T-helper 2 cell treated with Interferon-gamma antibody and Interleukin-4, amounts not matched to agents 100 ng/mL and 5 ng/mL, for 36 hours (primary cell): ENCODE data around the gene EDDM13. TPM values are rescaled to one million over a fixed set of nuclear protein-coding genes. Genes with fewer than 3 reads are reported as not detected.
"Not testable (repeated sequence)": the region's sequence is repeated elsewhere in the genome, so short reads cannot be mapped to it uniquely, and the experiment has no call there.

Experiments
- intact Hi-C: fragments of 100-400 bp; cut with micrococcal nuclease; formaldehyde crosslinking; loops from one replicate; pipeline ENCODE4 v1.15.1; 2023
- total RNA-seq: library from RNA; stranded (reverse); gene quantifications from 2 replicates; pipeline ENCODE4 v1.2.3, GENCODE V29; 2022

The EDDM13 gene
- total RNA-seq, 1 donor from 2014 or later: 3.7 TPM

DNA sequence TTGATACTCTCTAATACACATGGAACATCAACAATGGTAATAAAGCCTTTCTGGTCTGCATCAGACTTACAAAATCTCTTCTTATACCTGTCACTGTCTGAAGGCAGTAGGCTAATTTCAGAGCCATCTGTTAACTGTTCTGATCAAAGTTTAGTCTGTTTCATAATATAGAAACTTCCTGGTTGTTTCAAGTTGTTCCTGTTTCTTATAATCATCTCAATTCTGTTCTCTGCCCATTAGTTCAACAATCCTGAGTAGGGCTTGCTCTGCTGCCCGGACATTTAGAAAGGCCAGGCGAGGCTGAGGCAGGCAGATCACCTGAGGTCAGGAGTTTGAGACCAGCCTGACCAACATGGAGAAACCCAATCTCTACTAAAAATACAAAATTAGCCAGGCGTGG is 47.4 kb downstream of the EDDM13 start:
- intact Hi-C loops: loop anchor here (10.0 kb wide), 2 partner anchors 665 to 715 kb away; partner anchors contain the start of genes U2AF2, ZNF524 and ZNF865

DNA sequence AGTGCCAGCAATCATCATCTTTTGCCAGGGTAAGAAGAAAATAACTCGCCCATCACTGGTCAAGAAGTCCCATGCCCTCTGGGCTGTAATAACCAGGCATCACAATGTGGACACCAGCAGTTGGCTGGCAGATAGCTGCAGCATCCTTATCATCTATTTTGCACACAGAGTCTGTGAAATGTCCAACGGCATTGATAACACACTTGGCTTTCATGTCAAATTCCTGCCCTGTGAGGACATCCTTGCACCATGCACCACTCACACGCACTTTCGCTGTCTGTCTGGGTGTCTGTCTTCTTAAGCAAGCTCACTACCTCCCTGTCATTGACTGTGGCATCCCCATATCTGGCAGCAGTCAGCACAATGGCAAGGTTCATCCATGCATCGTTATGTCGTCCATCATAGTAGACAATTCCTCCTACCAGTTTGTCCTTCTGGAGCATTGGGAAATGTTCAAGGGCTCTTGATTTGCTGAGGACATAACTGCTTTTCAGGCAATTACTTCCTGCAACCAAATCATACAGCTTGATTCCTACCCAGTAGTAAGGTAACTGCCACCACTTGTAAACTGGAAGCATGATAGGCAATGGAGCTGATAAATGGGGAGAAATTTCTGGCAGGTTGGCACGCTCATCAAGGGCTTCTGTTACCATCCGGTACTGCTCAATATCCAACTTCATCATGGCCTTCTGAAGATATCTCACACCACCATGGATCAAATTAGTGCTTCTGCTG is 48.9 kb downstream of the EDDM13 start:
- intact Hi-C loops: no loop called here

DNA sequence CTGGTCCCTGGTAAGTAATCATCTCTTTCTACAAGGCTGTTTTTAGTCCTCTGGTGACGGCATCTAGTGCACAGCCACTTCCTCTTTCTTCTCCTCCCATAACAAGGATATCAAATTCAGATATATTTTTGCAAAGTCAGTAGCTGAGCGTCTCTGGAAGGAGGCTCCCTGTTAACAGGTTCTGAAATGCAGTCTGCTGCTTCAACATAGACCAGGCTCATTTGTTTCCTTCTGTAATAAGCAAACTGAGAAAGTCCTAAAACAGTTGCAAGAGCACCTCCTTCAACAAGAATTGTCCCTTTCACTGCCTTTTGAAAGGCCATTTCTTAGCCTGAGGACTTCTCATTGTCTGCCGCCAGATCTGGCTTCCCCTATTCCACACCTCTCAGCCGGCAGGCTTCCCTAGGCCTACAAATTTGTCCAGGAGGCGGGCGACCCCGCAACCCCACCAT is 49.5 kb downstream of the EDDM13 start:
- intact Hi-C loops: no loop called here

DNA sequence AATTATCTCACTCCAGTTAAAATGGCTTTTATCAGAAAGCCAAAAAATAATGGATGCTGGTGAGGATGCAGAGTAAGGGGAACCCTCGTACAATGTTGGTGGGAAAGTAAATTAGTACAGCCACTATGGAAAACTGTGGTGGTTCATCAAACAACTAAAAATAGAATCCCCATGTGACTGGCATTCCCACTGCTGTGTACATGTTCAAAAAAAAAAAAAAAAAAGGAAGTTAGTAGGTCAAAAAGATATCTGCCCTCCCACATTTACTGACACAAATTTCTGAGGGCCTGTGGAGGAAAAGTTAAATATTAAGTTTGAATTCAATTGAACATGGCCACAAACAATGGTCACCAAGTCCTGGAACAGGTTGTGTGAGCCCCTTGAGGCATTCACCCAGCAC is 51.9 kb downstream of the EDDM13 start:
- intact Hi-C loops: no loop called here

DNA sequence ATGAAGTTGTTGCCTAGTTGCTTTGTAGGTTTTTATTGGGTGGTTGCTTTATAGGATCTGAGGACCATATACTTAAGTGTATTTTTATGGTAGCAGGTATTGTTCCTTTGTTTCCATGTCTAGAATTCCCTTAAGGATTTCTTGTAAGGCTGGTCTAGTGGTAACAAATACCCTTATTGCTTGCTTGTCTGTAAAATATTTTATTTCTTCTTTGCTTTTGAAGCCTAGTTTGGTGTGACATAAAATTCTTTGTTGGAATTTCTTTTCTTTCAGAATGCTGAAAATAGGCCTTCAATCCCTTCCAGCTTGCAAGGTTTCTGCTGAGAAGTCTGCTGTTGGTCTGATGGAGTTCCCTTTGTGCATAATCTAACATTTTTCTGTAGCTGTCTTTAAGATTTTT is 60.1 kb downstream of the EDDM13 start:
- intact Hi-C loops: loop anchor here (1.0 to 5.0 kb wide), 3 partner anchors 79 to 265 kb away; no protein-coding TSS in a partner anchor

DNA sequence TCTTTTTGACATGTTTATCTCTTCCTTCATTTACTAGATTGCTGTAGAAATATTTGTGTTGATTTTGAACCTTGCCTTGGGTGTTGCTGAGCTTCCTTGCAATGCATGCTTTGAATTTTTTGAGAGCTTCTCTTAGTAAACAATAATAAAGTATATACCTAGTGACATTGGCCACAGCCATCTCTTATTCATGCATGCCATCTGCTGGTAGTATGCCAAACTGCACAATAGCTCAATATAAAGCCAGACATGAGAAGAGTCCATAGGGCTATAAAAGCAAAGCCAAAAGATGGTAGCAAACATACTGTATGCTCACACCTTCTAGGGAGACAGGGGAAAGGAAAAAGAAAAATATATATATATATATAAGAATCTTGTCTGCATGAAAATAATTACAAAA is 61.0 kb downstream of the EDDM13 start:
- intact Hi-C loops: loop anchor here (1.0 to 5.0 kb wide), 3 partner anchors 80 to 266 kb away; no protein-coding TSS in a partner anchor

DNA sequence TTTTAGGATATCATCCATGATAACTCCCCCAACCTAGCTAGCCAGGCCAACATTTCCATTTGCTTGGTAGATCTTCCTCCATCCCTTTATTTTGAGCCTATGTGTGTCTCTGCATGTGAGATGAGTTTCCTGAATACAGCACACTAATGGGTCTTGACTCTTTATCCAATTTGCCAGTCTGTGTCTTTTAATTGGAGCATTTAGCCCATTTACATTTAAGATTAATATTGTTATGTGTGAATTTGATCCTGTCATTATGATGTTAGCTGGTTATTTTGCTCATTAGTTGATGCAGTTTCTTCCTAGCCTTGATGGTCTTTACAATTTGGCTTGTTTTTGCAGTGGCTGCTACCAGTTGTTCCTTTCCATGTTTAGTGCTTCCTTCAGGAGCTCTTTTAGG is 62.8 kb downstream of the EDDM13 start:
- intact Hi-C loops: not testable (repeated sequence)

DNA sequence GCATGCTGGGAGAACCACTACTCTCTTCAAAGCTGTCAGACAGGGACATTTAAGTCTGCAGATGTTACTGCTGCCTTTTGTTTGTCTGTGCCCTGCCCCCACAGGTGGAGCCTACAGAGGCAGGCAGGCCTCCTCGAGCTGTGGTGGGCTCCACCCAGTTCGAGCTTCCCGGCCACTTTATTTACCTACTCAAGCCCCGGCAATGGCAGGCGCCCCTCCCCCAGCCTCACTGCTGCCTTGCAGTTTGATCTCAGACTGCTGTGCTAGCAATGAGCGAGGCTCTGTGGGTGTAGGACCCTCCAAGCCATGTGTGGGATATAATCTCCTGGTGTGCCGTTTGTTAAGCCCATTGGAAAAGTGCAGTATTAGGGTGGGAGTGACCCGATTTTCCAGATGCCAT is 64.5 kb downstream of the EDDM13 start:
- intact Hi-C loops: not testable (repeated sequence)

DNA sequence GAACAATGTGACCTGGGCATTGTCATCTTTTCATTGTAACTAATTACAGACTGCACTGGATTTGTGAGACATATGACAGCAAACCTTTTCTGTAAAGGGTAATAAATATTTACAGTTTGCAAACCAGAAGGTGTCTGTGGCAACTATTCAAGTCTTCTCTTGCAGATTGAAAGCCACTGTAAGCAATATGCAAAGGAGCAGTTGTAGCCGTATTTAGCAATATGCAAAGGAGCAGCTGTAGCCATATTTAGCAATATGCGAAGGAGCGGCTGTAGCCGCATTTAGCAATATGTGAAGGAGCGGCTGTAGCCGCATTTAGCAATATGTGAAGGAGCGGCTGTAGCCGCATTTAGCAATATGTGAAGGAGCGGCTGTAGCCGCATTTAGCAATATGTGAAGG is 66.5 kb downstream of the EDDM13 start:
- intact Hi-C loops: not testable (repeated sequence)

DNA sequence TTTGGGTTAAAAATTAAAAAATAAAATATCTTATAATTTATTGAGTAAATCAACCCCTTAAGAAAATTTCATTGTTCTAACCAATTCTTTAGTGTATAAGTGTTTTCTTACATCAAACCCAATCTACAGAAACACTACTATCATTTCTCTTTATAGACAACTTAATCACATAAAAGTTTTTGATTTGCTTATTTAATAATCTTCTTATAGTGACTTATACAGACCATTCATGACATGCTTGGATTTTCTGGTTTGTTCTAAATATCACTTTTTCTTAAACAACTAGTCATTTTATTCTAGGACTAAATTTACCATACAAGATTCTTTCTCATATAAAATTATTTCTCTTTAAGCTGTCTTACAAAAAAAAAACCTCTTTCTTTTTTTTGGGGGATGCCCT is 69.4 kb downstream of the EDDM13 start:
- intact Hi-C loops: no loop called here

DNA sequence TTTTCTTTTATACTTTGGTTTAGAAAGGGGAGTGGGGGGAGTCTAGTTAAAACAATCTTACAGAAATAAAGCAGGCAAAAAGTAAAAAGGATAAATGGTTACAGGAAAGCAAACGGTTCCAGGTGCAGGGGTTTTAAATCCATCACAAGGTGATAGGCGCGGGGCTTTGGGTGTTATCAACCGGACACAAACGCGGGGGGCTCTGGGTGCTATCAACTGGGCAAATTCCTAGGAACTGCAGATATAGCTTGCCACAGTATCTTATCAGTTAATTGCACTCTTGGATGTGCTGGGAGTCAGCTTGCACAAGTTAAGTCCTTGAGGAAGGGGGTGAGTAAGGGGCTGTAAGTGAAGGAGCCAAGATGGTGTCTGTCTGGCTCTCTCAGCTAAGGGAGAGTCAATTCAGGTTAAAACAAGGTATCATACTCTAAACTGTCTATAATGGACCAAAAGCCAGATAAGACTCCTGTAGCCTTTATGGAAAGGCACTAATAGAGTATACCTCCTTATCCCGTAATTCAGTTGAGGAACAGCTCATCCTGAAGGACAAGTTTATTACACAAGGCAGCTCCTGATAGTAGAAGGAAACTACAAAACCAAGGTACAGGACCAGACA is 74.7 kb downstream of the EDDM13 start:
- intact Hi-C loops: no loop called here

DNA sequence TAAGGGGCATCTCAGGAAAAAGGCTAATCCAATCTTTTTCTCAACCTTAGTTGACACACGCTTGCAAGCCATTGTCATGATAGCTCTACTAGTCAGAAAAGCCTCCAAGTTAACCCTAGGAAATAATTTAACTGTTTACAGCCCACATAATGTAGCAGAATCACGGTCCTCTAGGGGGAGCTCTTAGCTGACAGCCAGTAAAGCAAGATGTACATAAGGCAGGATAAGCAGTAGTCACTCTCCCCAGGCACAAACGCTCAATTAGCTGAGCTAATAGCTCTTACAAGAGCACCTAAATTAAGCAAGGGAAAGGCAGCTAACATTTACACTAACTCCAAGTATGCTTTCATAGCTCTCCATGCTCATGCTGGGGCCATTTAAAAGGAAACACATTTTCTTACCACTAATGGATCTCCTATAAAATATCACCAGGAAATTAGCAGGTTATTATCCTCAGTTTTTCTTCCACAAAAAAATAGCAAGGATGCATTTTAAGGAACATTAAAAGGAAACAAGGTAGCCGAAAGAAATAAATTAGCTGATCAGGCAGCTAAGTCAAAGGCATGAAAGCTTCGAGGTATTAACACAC is 75.8 kb downstream of the EDDM13 start:
- intact Hi-C loops: no loop called here

DNA sequence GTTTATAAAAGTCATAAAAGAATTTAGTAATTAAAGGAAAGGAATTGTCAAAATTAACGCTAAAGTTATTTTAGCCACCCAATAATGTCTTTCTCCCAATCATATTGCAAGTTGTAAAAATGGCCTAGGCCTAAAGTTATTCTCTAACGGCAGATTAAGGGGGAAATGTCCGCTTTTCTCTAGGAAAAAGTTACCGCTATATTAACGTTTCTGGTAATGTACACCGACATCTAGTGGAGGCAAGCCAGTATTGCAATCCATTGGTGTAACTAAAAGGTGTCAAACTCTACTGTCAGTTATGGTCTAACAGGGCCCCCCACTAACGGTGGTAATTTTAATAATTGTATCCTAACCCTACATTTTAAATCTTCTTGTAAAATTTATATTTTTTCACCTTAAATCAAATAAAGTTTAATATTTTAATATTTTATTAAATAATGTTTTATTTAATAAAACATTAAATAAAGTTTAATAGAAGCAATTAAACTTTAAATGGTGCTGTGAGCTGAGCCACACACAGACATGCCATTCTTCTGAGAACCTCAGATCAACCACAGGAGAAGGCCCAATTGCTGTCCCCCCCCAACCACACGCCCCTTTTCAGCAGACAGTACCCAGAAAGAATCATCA is 78.0 kb downstream of the EDDM13 start:
- intact Hi-C loops: no loop called here

DNA sequence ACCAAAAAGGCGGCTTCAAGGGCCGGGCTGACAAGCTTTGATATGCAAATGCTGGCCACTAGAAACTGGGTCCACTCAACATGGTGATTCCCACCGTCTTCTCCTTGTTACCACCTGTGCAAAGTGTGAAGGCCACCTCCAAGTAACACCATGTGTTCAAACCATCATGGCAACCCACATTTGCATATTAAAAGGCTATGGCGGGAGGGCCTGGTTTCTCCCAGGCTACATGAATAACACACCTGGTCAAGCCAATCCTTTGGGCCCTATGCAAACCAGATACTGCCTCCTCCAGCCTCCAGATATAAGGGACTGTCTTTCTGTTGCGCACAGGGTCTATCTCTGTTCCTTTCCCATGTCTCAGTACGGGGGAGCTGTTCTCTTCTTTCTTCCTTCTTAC is 78.7 kb downstream of the EDDM13 start:
- intact Hi-C loops: no loop called here

DNA sequence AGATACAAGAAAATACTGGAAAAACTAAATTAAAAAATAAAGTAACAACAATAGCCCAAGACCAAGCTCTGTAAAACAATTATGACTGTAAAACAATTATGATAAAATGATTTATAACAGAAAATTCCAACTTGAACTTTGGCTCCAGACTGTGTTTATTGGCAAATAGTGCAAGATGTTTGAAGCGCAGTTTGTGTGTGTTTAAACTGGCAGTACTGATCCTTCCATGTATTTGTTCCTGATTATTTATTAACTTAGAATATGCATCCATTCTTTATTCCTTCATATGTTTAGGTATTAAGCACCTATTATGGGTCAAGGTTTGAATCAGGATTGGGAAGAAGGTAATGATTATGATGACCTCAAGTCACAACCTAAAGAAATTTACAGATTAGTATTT is 83.0 kb downstream of the EDDM13 start:
- intact Hi-C loops: no loop called here

DNA sequence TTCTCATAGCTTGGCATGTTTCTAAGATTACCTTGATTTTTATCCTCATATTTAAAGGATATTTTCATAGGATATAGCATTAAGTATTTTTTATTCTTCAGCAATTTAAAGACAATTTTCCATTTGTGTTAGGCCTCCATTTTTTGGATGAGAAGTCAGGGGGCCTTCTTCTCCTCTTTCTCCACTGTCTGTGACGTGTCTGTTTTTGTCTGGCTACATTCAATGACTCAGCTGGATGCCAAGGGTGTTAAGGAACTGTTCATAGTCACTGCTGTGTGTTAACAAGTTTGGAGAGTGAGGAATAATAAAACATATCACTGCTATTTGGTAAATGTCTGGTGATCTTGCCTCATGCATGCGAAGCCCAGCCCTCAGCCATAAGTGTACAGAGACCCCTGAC is 84.4 kb downstream of the EDDM13 start:
- intact Hi-C loops: no loop called here

Other genes starting within 250 kb of the EDDM13 start
- gene ZNF787, start 151.5 kb upstream of the EDDM13 start, total RNA-seq: 32.6 and 33.3 TPM in 2 replicates
- gene ZNF444, start 131.5 kb upstream of the EDDM13 start, total RNA-seq: 29.6 and 32.4 TPM in 2 replicates
- not detected in 2 replicates for gene GALP, start 96.7 kb upstream of the EDDM13 start, total RNA-seq
- not detected in 2 replicates for gene ZSCAN5B, start 75.0 kb upstream of the EDDM13 start, total RNA-seq
- gene ZSCAN5C, start 70.5 kb upstream of the EDDM13 start, total RNA-seq: not detected in 2 replicates
- 10.0 and 10.1 TPM in 2 replicates for gene ZSCAN5A, start 42.1 kb downstream of the EDDM13 start, total RNA-seq
- gene ZNF582, start 120.8 kb downstream of the EDDM13 start, total RNA-seq: 1.1 and 1.7 TPM in 2 replicates
- 2.9 and 3.9 TPM in 2 replicates for gene ZNF583, start 131.6 kb downstream of the EDDM13 start, total RNA-seq
- 0.05 TPM in 1 of 2 replicates, not detected in the other for gene ZNF667, start 204.6 kb downstream of the EDDM13 start, total RNA-seq
- gene ZNF471, start 235.1 kb downstream of the EDDM13 start, total RNA-seq: 0.07 and 0.09 TPM in 2 replicates